Left ventricle myocardium inferior (tissue), 1 donor: ENCODE data around the gene TSPAN18. TPM values are rescaled to one million over a fixed set of nuclear protein-coding genes. Genes with fewer than 3 reads are reported as not detected.

Experiments
- DNase-seq: peaks from one replicate; pipeline ENCODE4 v3.0.0-alpha.2; 2020
- H3K27ac ChIP-seq: fragments of 200-600 bp; replicated peaks from 2 replicates; pipeline ENCODE4 v1.8.0; 2021
- H3K27me3 ChIP-seq: fragments of 200-600 bp; 2 replicates; pipeline ENCODE4 v1.8.0; 2021; ENCODE audit warnings: low read depth
- H3K36me3 ChIP-seq: fragments of 200-600 bp; 2 replicates; pipeline ENCODE4 v1.8.0; 2021
- H3K4me1 ChIP-seq: fragments of 200-600 bp; 2 replicates; pipeline ENCODE4 v1.8.0; 2021
- H3K4me3 ChIP-seq: fragments of 200-600 bp; 2 replicates; pipeline ENCODE4 v1.8.0; 2021; ENCODE audit warnings: mild to moderate bottlenecking, moderate library complexity
- H3K9me3 ChIP-seq: fragments of 200-600 bp; replicated peaks from 2 replicates; pipeline ENCODE4 v1.8.0; 2021
- CTCF ChIP-seq: fragments of 200-600 bp; IDR thresholded peaks from 2 replicates; pipeline ENCODE4 v1.8.0; 2021; ENCODE audit warnings: antibody characterized with exemption, mild to moderate bottlenecking, borderline replicate concordance
- intact Hi-C: fragments of 100-400 bp; cut with micrococcal nuclease; formaldehyde crosslinking; loops from one replicate; pipeline ENCODE4 v1.11.0; 2022
- total RNA-seq: library from RNA; stranded (reverse); fragmentation: NEBNext Ultra II Directional; extraction: Animal tissue kit (Norgen Biotek cat#: 25700); gene quantifications from one replicate; pipeline ENCODE4 v1.2.1, GENCODE V29; 2021
- donor health status: DM: no; HTN: yes; CAD: no; lungs with severe emphysema.

TSPAN18 gene
- total RNA-seq, 1 donor from 2014 or later: 129 TPM

GRCh38 chr11:44959064-44959463 is 232.3 kb downstream of the TSPAN18 start:
- H3K27me3 ChIP-seq: no peaks in the 10 kb centered on the region
- no peak for DNase-seq
- H3K9me3 ChIP-seq: no peaks in the 10 kb centered on the region
- no peak overlapping the region for H3K4me3 ChIP-seq
- H3K27ac ChIP-seq: no peak overlapping the region
- intact Hi-C loops: loop anchor here (10.0 kb wide), 1 partner anchor 66 kb away; no protein-coding TSS in a partner anchor
- H3K4me1 ChIP-seq: peaks cover 31% of the 10 kb centered on the region
- no peak for TF ChIP-seq CTCF
- no peaks in the 10 kb centered on the region for H3K36me3 ChIP-seq

GRCh38 chr11:44960200-44960845 is 233.6 kb downstream of the TSPAN18 start:
- no peak for DNase-seq
- Histone ChIP-seq H3K27me3 (no peaks in the 10 kb centered on the region), H3K9me3 (no peaks in the 10 kb centered on the region), H3K27ac (no peak overlapping the region), H3K4me1 (peaks cover 19% of the 10 kb centered on the region), H3K4me3 (no peak overlapping the region), H3K36me3 (no peaks in the 10 kb centered on the region)
- TF ChIP-seq CTCF: no peak
- intact Hi-C loops: no loop called here

GRCh38 chr11:44962464-44962863 is 235.7 kb downstream of the TSPAN18 start:
- Histone ChIP-seq H3K27me3 (no peaks in the 10 kb centered on the region), H3K4me3 (no peak overlapping the region), H3K4me1 (no peaks in the 10 kb centered on the region), H3K9me3 (no peaks in the 10 kb centered on the region), H3K27ac (no peak overlapping the region), H3K36me3 (no peaks in the 10 kb centered on the region)
- TF ChIP-seq CTCF: no peak
- intact Hi-C loops: no loop called here
- DNase-seq: no peak

GRCh38 chr11:44963136-44963535 is 236.4 kb downstream of the TSPAN18 start:
- no peaks in the 10 kb centered on the region for H3K9me3 ChIP-seq
- no peaks in the 10 kb centered on the region for H3K27me3 ChIP-seq
- H3K27ac ChIP-seq: no peak overlapping the region
- TF ChIP-seq CTCF: no peak
- intact Hi-C loops: no loop called here
- H3K4me3 ChIP-seq: no peak overlapping the region
- no peak for DNase-seq
- H3K4me1 ChIP-seq: no peaks in the 10 kb centered on the region
- no peaks in the 10 kb centered on the region for H3K36me3 ChIP-seq

- Histone ChIP-seq H3K9me3 (no peaks in the 10 kb centered on the region), H3K27me3 (no peaks in the 10 kb centered on the region), H3K4me1 (no peaks in the 10 kb centered on the region), H3K27ac (no peak overlapping the region), H3K36me3 (no peaks in the 10 kb centered on the region), H3K4me3 (no peak overlapping the region)
- DNase-seq: no peak
- intact Hi-C loops: no loop called here
- no peak for TF ChIP-seq CTCF
Measured at GRCh38 chr11:44963948-44964347, 237.2 kb downstream of the TSPAN18 start.
